Right lobe of liver (tissue), 4 donors: Measurements from ENCODE around the gene TMEM270.

Experiments
- CTCF ChIP-seq, 4 donors: fragments of 200-600 bp in 3 of 4; fragments of 450-650 bp in 1 of 4; IDR thresholded peaks; one replicate each; pipeline versions ENCODE4 v1.5.1 to v1.8.0; 2016 to 2022; ENCODE audit warnings: antibody characterized with exemption in 4 of 4, mild to moderate bottlenecking in 2 of 4
- POLR2A ChIP-seq: fragments of 450-650 bp; IDR thresholded peaks from one replicate; pipeline ENCODE4 v1.6.1; 2017; ENCODE audit warnings: antibody characterized with exemption, mild to moderate bottlenecking
- donor health status: DM: no; HTN: no; CAD: no.
- donor health status: DM: no; HTN: no; CAD: no.
- donor health status: DM: no; HTN: yes; CAD: no.

- TF ChIP-seq CTCF (IDR thresholded peaks at IDR 0.05) (no peak), POLR2A (no peak)
Observed at GRCh38 chr7:73858807-73859206, 2.2 kb upstream of the TMEM270 start.
